IPS-15b (cell line): ENCODE measurements around the gene OCA2.

ENCODE experiments used
- H3K27me3 ChIP-seq: one replicate; pipeline ENCODE4 v1.6.1; 2013; ENCODE audit warnings: low read length; ENCODE audit not compliant: control insufficient read depth, insufficient read depth
- H3K36me3 ChIP-seq: one replicate; pipeline ENCODE4 v1.6.1; 2013; ENCODE audit warnings: low read length; ENCODE audit not compliant: control insufficient read depth, insufficient read depth
- H3K4me1 ChIP-seq: one replicate; pipeline ENCODE4 v1.6.1; 2013; ENCODE audit warnings: mild to moderate bottlenecking, low read length; ENCODE audit not compliant: control insufficient read depth, insufficient read depth
- H3K4me3 ChIP-seq: one replicate; pipeline ENCODE4 v1.5.1; 2013; ENCODE audit warnings: low read depth, low read length
- H3K9ac ChIP-seq: one replicate; pipeline ENCODE4 v1.6.1; 2013; ENCODE audit warnings: low read depth, mild to moderate bottlenecking, low read length
- H3K9me3 ChIP-seq: one replicate; pipeline ENCODE4 v1.6.1; 2013; ENCODE audit warnings: mild to moderate bottlenecking, low read length; ENCODE audit not compliant: control insufficient read depth, insufficient read depth

OCA2 gene

GRCh38 chr15:27842526-27842925 is 256.6 kb downstream of the OCA2 start:
- Histone ChIP-seq H3K4me3 (no peak overlapping the region), H3K9me3 (no peaks in the 10 kb centered on the region), H3K36me3 (no peaks in the 10 kb centered on the region)

GRCh38 chr15:27835233-27835939 is 263.7 kb downstream of the OCA2 start:
- Histone ChIP-seq H3K9ac (no peak overlapping the region), H3K9me3 (no peaks in the 10 kb centered on the region), H3K27me3 (no peaks in the 10 kb centered on the region), H3K4me3 (no peak overlapping the region), H3K4me1 (no peaks in the 10 kb centered on the region), H3K36me3 (no peaks in the 10 kb centered on the region)

More at GRCh38 chr15:27842526-27842925, 256.6 kb downstream of the OCA2 start:
- no peaks in the 10 kb centered on the region for H3K4me1 ChIP-seq
- no peak overlapping the region for H3K9ac ChIP-seq
- no peaks in the 10 kb centered on the region for H3K27me3 ChIP-seq

- Histone ChIP-seq H3K4me1 (no peaks in the 10 kb centered on the region), H3K9ac (no peak overlapping the region), H3K9me3 (no peaks in the 10 kb centered on the region), H3K27me3 (no peaks in the 10 kb centered on the region), H3K36me3 (no peaks in the 10 kb centered on the region), H3K4me3 (no peak overlapping the region)
Observed at GRCh38 chr15:27834684-27835083, 264.4 kb downstream of the OCA2 start.

- Histone ChIP-seq H3K36me3 (no peaks in the 10 kb centered on the region), H3K9me3 (no peaks in the 10 kb centered on the region), H3K9ac (no peak overlapping the region), H3K27me3 (no peaks in the 10 kb centered on the region), H3K4me3 (no peak overlapping the region), H3K4me1 (no peaks in the 10 kb centered on the region)
Observed at GRCh38 chr15:27833974-27834373, 265.1 kb downstream of the OCA2 start.

DNA sequence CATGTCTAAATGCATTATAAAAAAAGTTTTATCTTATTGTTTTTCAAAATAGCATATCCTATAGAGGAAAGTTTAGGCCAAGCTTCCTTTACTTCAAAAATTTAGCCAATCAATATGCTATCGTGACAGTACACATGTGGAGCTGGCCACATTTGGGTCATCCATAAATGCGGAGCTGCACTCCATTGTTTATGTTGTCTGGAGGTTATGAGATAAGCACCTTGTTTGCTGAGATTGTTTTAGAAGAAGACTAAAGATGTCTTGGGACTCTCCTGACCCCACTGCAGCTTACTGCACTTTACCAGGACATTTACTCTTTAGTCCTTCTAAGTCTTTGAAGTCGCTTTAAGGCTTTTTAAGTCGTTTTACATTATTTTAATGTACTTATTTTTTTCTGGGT is 265.9 kb downstream of the OCA2 start:
- Histone ChIP-seq H3K9ac (no peak overlapping the region), H3K9me3 (no peaks in the 10 kb centered on the region), H3K36me3 (no peaks in the 10 kb centered on the region), H3K27me3 (no peaks in the 10 kb centered on the region), H3K4me1 (no peaks in the 10 kb centered on the region), H3K4me3 (no peak overlapping the region)

DNA sequence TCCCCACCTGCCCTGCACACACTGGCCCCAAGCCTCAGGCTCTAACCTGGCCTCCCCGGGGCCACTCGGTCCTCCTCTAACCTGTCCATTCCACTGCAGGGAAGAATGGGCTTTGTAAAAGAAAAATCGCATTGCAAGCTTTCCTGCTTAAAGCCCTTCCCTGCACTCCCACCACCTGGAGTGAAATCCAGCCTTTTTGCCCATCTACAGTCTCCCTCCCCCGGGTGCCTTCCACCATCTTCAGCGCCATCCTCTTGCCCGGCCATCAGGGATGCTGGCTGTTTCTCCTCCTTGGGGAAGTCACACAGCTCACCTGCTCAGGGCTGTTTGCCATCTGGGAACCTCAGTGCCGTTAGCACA is 266.9 kb downstream of the OCA2 start:
- H3K4me1 ChIP-seq, result no peaks in the 10 kb centered on the region
- no peaks in the 10 kb centered on the region for H3K27me3 ChIP-seq
- no peaks in the 10 kb centered on the region for H3K9me3 ChIP-seq
- H3K4me3 ChIP-seq, result no peak overlapping the region
- H3K9ac ChIP-seq, result no peak overlapping the region
- no peaks in the 10 kb centered on the region for H3K36me3 ChIP-seq

GRCh38 chr15:27831384-27832236 is 267.5 kb downstream of the OCA2 start:
- H3K36me3 ChIP-seq, result no peaks in the 10 kb centered on the region
- no peak overlapping the region for H3K9ac ChIP-seq
- no peaks in the 10 kb centered on the region for H3K27me3 ChIP-seq
- H3K4me3 ChIP-seq, result no peak overlapping the region
- H3K4me1 ChIP-seq, result no peaks in the 10 kb centered on the region
- no peaks in the 10 kb centered on the region for H3K9me3 ChIP-seq

GRCh38 chr15:27828746-27829145 is 270.4 kb downstream of the OCA2 start:
- H3K9ac ChIP-seq, result no peak overlapping the region

GRCh38 chr15:27826902-27827714 is 272.0 kb downstream of the OCA2 start:
- Histone ChIP-seq H3K9me3 (no peaks in the 10 kb centered on the region), H3K36me3 (no peaks in the 10 kb centered on the region), H3K27me3 (no peaks in the 10 kb centered on the region), H3K4me1 (no peaks in the 10 kb centered on the region), H3K4me3 (no peak overlapping the region), H3K9ac (no peak overlapping the region)

More at GRCh38 chr15:27828746-27829145, 270.4 kb downstream of the OCA2 start:
- H3K4me1 ChIP-seq, result no peaks in the 10 kb centered on the region
- no peaks in the 10 kb centered on the region for H3K27me3 ChIP-seq
- H3K36me3 ChIP-seq, result no peaks in the 10 kb centered on the region
- no peak overlapping the region for H3K4me3 ChIP-seq
- H3K9me3 ChIP-seq, result no peaks in the 10 kb centered on the region

- Histone ChIP-seq H3K27me3 (no peaks in the 10 kb centered on the region), H3K4me3 (no peak overlapping the region), H3K9me3 (no peaks in the 10 kb centered on the region), H3K36me3 (no peaks in the 10 kb centered on the region), H3K9ac (no peak overlapping the region), H3K4me1 (no peaks in the 10 kb centered on the region)
Observed at GRCh38 chr15:27826411-27826810, 272.7 kb downstream of the OCA2 start.

DNA sequence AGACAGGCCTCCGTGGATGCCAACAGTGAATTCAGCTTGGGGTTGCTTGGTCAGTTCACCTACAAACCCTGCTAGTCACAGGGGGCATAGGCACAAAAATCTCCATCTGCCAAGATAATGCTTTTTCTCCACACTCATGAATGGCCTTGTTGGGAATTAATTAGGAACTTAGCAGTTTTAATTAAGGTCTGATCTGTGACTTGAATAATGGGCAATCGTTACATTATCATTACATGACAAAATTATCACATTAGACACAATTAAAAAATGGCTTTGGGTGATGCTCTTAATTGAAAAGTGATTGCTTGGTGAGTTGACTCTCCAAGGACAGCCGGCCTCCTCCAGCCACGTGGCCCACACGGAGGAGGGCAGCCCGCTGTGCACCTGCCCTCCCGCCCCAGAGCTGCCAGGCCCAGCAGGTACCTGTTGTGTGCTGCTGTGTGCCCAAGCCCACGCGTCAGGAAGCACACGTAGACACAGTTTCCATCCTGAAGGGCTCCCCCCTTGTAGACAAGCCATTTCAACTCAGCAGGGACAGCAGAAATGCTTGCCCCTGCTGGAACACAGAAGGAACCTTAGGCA is 274.2 kb downstream of the OCA2 start:
- Histone ChIP-seq H3K4me1 (no peaks in the 10 kb centered on the region), H3K9ac (no peak overlapping the region), H3K36me3 (no peaks in the 10 kb centered on the region), H3K9me3 (no peaks in the 10 kb centered on the region), H3K27me3 (no peaks in the 10 kb centered on the region), H3K4me3 (no peak overlapping the region)
